Measurements from ENCODE around the gene FREM2.

FREM2 gene

GRCh38 chr13:38686577-38687245, at the start of gene FREM2:
FREM2 (plus strand) TSS chr13:38687077; CDS start chr13:38687345, 268 bp downstream.
- no peak for DNase-seq (ENCODE audit: low read depth)

- DNase-seq (ENCODE audit: low read depth) = no peak
Observed at GRCh38 chr13:38637576-38637975, 49.3 kb upstream of the FREM2 start.

- no peak for DNase-seq (ENCODE audit: low read depth)
Observed at GRCh38 chr13:38641164-38641948, 45.5 kb upstream of the FREM2 start.

- DNase-seq (ENCODE audit: low read depth) = no peak
Observed at GRCh38 chr13:38647312-38647711, 39.6 kb upstream of the FREM2 start.

GRCh38 chr13:38648912-38649311, 38.0 kb upstream of the FREM2 start:
- no peak for DNase-seq (ENCODE audit: low read depth)

GRCh38 chr13:38656699-38657098, 30.2 kb upstream of the FREM2 start:
- DNase-seq (ENCODE audit: low read depth) = no peak

- no peak for DNase-seq (ENCODE audit: low read depth)
Observed at GRCh38 chr13:38657191-38657590, 29.7 kb upstream of the FREM2 start.

- DNase-seq (ENCODE audit: low read depth) = no peak
Observed at GRCh38 chr13:38658906-38659305, 28.0 kb upstream of the FREM2 start.

GRCh38 chr13:38661010-38661675, 25.7 kb upstream of the FREM2 start:
- DNase-seq (ENCODE audit: low read depth) = no peak

- DNase-seq (ENCODE audit: low read depth) = no peak
Observed at GRCh38 chr13:38662362-38662761, 24.5 kb upstream of the FREM2 start.

GRCh38 chr13:38664906-38665305, 22.0 kb upstream of the FREM2 start:
- DNase-seq (ENCODE audit: low read depth) = no peak

GRCh38 chr13:38667526-38668109, 19.3 kb upstream of the FREM2 start:
- DNase-seq (ENCODE audit: low read depth) = no peak

GRCh38 chr13:38669234-38669964, 17.5 kb upstream of the FREM2 start:
- DNase-seq (ENCODE audit: low read depth) = no peak

- no peak for DNase-seq (ENCODE audit: low read depth)
Observed at GRCh38 chr13:38670627-38671026, 16.2 kb upstream of the FREM2 start.

GRCh38 chr13:38671980-38672379, 14.9 kb upstream of the FREM2 start:
- no peak for DNase-seq (ENCODE audit: low read depth)

GRCh38 chr13:38674208-38674607, 12.7 kb upstream of the FREM2 start:
- DNase-seq (ENCODE audit: low read depth) = no peak

- DNase-seq (ENCODE audit: low read depth) = no peak
Observed at GRCh38 chr13:38680912-38681311, 6.0 kb upstream of the FREM2 start.

- no peak for DNase-seq (ENCODE audit: low read depth)
Observed at GRCh38 chr13:38684714-38685113, 2.2 kb upstream of the FREM2 start.

- DNase-seq (ENCODE audit: low read depth) = no peak
Observed at GRCh38 chr13:38685431-38685830, 1.4 kb upstream of the FREM2 start.

GRCh38 chr13:38685974-38686576, 802 bp upstream of the FREM2 start:
- no peak for DNase-seq (ENCODE audit: low read depth)
